GM12891 (cell line): ENCODE results near the gene PCBP4.

ENCODE experiments used
- PAX5 ChIP-seq: IDR thresholded peaks from 2 replicates; pipeline ENCODE4 v1.6.1; 2011; ENCODE audit warnings: low read length, moderate library complexity, mild to moderate bottlenecking; ENCODE audit not compliant: insufficient read depth, severe bottlenecking
- POLR2A ChIP-seq: IDR thresholded peaks from 2 replicates; pipeline ENCODE4 v1.6.1; 2011; ENCODE audit warnings: low read depth, low read length, control low read depth
- POLR2AphosphoS5 ChIP-seq: IDR thresholded peaks from 2 replicates; pipeline ENCODE4 v1.6.1; 2011; ENCODE audit warnings: low read depth, low read length, control low read depth
- SPI1 ChIP-seq: IDR thresholded peaks from 2 replicates; pipeline ENCODE4 v1.6.1; 2011; ENCODE audit warnings: low read depth, low read length, control low read depth
- TAF1 ChIP-seq: IDR thresholded peaks from 2 replicates; pipeline ENCODE4 v1.6.1; 2011; ENCODE audit warnings: low read depth, low read length, control low read depth

DNA sequence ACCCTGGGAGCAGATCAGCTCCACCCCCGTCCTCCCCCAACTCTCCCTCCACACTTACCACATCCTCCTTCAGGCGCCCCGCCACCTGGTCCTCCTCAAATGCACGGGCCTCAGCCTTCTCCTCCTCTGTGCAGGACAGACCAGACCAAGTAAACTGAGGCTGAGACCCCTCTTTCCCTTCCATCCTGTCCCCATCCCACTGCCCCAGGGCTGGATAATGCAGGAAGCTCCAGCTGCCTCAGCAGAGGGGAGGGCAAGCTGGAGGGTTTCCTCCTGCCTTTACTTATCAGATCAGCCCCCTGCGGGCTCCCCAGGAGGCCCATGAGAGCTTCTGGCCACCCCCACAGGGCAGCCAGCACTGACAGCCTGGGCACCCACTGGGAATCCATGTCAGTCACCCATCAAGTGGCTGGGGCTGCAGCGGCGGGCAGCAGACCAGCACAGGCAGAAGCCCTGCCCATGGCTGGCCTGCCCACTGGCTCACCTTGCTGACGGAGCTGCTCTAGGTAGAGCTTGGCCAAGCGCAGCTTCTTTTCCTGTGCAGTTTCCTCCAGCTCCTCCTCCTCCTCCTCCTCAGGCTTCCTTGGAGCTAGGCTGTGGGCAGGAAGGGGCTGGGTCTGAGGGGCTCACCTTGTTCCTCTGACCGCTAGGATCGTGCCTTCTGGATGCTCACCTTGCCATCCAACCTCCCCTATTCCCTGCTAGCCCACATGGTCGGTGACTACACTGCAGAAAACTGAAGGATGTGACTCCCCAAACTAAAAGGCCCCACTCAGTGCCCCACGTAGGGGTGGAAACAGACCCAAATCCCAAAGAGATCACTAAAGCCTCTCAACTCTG lies 29.4 kb downstream of the PCBP4 start:
- no peak for TF ChIP-seq POLR2A
- TF ChIP-seq SPI1: no peak
- no peak for TF ChIP-seq POLR2AphosphoS5
- no peak for TF ChIP-seq TAF1
- TF ChIP-seq PAX5: no peak
